Measurements from ENCODE around the gene CCT2.

The CCT2 gene

DNA sequence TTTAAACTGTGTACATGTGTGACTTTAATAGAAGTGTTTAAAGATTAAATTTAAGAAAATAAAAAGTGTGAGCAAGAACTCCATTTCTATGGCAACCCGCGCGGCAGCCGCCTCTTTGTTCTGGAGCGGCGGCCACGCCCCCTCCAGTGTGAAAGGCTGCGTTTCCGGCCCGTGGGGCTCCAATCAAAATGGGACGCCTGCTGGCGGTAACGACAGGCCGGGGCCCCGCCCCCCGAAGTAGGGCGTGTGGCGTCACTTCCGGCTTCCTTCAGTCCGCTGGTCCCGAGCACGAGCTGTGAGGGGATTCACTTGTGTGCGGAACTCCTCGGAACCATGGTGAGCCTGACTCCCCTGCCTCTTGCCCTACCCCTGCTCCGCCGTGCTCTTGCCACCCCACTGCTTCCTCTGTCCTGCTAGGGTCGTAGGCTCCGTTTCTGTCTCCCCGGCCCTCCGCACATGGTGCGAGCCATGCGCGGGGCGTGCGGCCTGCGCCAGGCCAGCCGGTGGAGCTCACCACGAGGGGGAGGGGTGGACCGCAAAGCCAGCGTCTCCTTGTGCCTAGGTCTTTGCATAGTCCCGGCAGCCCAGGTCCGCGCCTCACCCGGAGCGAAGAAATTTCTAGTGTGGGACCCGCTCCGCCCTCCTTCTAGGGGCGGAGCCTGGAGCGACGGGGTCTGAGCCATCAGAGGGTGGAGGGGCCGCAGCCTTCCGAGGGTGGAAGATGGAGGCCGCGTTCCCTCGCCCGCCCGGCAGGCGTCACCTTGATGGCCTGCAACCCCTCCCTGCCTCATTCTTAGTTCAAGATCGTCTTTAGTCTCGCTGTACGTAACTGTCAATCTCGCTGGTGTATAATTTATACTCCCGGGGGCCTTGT, at the start of gene CCT2 (continued):
- TF ChIP-seq, protein P1, sequence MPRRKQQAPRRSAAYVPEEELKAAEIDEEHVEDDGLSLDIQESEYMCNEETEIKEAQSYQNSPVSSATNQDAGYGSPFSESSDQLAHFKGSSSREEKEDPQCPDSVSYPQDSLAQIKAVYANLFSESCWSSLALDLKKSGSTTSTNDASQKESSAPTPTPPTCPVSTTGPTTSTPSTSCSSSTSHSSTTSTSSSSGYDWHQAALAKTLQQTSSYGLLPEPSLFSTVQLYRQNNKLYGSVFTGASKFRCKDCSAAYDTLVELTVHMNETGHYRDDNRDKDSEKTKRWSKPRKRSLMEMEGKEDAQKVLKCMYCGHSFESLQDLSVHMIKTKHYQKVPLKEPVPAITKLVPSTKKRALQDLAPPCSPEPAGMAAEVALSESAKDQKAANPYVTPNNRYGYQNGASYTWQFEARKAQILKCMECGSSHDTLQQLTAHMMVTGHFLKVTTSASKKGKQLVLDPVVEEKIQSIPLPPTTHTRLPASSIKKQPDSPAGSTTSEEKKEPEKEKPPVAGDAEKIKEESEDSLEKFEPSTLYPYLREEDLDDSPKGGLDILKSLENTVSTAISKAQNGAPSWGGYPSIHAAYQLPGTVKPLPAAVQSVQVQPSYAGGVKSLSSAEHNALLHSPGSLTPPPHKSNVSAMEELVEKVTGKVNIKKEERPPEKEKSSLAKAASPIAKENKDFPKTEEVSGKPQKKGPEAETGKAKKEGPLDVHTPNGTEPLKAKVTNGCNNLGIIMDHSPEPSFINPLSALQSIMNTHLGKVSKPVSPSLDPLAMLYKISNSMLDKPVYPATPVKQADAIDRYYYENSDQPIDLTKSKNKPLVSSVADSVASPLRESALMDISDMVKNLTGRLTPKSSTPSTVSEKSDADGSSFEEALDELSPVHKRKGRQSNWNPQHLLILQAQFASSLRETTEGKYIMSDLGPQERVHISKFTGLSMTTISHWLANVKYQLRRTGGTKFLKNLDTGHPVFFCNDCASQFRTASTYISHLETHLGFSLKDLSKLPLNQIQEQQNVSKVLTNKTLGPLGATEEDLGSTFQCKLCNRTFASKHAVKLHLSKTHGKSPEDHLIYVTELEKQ (tag by site-specific recombination; IDR thresholded peaks at IDR 0.05; ENCODE audit: borderline replicate concordance) = no peak
- TF ChIP-seq ZNF747 (tag by site-specific recombination; IDR thresholded peaks at IDR 0.05) (no peak), ZNF549 (tag by site-specific recombination; IDR thresholded peaks at IDR 0.05) (no peak), ZNF394 (tag by site-specific recombination; IDR thresholded peaks at IDR 0.05; ENCODE audit: borderline replicate concordance) (peak; percentile 54; the same call in 1 of the 2 replicates), ZNF558 (tag by site-specific recombination; IDR thresholded peaks at IDR 0.05) (no peak), ZNF76 (tag by site-specific recombination; IDR thresholded peaks at IDR 0.05; ENCODE audit: borderline replicate concordance, low read depth) (peak; percentile 72), ZBTB48 (tag by site-specific recombination; IDR thresholded peaks at IDR 0.05) (no peak; the same call in 1 of the 2 replicates), ZNF114 (tag by site-specific recombination; IDR thresholded peaks at IDR 0.05) (no peak), ZNF629 (tag by site-specific recombination; IDR thresholded peaks at IDR 0.05) (peak; percentile 88), ZBTB8A (tag by site-specific recombination; IDR thresholded peaks at IDR 0.05) (peak; percentile 64), ZNF621 (tag by site-specific recombination; IDR thresholded peaks at IDR 0.05) (no peak), ZNF837 (tag by site-specific recombination; IDR thresholded peaks at IDR 0.05) (no peak), ZNF157 (tag by site-specific recombination; IDR thresholded peaks at IDR 0.05) (no peak), GLIS2 (tag by site-specific recombination; IDR thresholded peaks at IDR 0.05) (no peak; the same call in 1 of the 2 replicates), YY1 (tag by site-specific recombination; IDR thresholded peaks at IDR 0.05) (peak; percentile 27; the same call in 1 of the 2 replicates), ZNF350 (tag by site-specific recombination; IDR thresholded peaks at IDR 0.05) (no peak), ZSCAN16 (tag by site-specific recombination; IDR thresholded peaks at IDR 0.05) (no peak), ZNF776 (tag by site-specific recombination; IDR thresholded peaks at IDR 0.05; ENCODE audit: borderline replicate concordance) (no peak), ZNF610 (tag by site-specific recombination; IDR thresholded peaks at IDR 0.05; ENCODE audit: borderline replicate concordance) (peak; percentile 77; the same call in 1 of the 2 replicates)
- TF ChIP-seq, protein P2, sequence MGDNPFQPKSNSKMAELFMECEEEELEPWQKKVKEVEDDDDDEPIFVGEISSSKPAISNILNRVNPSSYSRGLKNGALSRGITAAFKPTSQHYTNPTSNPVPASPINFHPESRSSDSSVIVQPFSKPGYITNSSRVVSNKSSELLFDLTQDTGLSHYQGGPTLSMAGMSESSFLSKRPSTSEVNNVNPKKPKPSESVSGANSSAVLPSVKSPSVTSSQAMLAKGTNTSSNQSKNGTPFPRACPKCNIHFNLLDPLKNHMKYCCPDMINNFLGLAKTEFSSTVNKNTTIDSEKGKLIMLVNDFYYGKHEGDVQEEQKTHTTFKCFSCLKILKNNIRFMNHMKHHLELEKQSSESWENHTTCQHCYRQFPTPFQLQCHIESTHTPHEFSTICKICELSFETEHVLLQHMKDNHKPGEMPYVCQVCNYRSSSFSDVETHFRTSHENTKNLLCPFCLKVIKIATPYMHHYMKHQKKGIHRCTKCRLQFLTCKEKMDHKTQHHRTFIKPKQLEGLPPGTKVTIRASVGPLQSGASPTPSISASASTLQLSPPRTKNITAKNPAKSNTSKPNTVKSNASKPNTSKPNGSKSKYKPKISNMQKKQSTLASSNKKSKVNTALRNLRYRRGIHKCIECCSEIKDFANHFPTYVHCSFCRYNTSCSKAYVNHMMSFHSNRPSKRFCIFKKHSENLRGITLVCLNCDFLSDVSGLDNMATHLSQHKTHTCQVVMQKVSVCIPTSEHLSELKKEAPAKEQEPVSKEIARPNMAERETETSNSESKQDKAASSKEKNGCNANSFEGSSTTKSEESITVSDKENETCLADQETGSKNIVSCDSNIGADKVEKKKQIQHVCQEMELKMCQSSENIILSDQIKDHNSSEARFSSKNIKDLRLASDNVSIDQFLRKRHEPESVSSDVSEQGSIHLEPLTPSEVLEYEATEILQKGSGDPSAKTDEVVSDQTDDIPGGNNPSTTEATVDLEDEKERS (tag by site-specific recombination; IDR thresholded peaks at IDR 0.05) = no peak
- TF ChIP-seq, protein P3, sequence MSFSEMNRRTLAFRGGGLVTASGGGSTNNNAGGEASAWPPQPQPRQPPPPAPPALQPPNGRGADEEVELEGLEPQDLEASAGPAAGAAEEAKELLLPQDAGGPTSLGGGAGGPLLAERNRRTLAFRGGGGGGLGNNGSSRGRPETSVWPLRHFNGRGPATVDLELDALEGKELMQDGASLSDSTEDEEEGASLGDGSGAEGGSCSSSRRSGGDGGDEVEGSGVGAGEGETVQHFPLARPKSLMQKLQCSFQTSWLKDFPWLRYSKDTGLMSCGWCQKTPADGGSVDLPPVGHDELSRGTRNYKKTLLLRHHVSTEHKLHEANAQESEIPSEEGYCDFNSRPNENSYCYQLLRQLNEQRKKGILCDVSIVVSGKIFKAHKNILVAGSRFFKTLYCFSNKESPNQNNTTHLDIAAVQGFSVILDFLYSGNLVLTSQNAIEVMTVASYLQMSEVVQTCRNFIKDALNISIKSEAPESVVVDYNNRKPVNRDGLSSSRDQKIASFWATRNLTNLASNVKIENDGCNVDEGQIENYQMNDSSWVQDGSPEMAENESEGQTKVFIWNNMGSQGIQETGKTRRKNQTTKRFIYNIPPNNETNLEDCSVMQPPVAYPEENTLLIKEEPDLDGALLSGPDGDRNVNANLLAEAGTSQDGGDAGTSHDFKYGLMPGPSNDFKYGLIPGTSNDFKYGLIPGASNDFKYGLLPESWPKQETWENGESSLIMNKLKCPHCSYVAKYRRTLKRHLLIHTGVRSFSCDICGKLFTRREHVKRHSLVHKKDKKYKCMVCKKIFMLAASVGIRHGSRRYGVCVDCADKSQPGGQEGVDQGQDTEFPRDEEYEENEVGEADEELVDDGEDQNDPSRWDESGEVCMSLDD (tag by site-specific recombination; IDR thresholded peaks at IDR 0.05) = no peak
- TF ChIP-seq, protein P4, sequence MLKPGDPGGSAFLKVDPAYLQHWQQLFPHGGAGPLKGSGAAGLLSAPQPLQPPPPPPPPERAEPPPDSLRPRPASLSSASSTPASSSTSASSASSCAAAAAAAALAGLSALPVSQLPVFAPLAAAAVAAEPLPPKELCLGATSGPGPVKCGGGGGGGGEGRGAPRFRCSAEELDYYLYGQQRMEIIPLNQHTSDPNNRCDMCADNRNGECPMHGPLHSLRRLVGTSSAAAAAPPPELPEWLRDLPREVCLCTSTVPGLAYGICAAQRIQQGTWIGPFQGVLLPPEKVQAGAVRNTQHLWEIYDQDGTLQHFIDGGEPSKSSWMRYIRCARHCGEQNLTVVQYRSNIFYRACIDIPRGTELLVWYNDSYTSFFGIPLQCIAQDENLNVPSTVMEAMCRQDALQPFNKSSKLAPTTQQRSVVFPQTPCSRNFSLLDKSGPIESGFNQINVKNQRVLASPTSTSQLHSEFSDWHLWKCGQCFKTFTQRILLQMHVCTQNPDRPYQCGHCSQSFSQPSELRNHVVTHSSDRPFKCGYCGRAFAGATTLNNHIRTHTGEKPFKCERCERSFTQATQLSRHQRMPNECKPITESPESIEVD (tag by site-specific recombination; IDR thresholded peaks at IDR 0.05) = no peak
- TF ChIP-seq, protein P5, sequence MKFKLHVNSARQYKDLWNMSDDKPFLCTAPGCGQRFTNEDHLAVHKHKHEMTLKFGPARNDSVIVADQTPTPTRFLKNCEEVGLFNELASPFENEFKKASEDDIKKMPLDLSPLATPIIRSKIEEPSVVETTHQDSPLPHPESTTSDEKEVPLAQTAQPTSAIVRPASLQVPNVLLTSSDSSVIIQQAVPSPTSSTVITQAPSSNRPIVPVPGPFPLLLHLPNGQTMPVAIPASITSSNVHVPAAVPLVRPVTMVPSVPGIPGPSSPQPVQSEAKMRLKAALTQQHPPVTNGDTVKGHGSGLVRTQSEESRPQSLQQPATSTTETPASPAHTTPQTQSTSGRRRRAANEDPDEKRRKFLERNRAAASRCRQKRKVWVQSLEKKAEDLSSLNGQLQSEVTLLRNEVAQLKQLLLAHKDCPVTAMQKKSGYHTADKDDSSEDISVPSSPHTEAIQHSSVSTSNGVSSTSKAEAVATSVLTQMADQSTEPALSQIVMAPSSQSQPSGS (tag by site-specific recombination; IDR thresholded peaks at IDR 0.05; ENCODE audit: low read depth) = no peak
- TF ChIP-seq, protein P6, sequence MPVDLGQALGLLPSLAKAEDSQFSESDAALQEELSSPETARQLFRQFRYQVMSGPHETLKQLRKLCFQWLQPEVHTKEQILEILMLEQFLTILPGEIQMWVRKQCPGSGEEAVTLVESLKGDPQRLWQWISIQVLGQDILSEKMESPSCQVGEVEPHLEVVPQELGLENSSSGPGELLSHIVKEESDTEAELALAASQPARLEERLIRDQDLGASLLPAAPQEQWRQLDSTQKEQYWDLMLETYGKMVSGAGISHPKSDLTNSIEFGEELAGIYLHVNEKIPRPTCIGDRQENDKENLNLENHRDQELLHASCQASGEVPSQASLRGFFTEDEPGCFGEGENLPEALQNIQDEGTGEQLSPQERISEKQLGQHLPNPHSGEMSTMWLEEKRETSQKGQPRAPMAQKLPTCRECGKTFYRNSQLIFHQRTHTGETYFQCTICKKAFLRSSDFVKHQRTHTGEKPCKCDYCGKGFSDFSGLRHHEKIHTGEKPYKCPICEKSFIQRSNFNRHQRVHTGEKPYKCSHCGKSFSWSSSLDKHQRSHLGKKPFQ (tag by site-specific recombination; IDR thresholded peaks at IDR 0.05) = 0 out of 2 replicates have a peak, but pooled peaks have one; percentile 12

Measured in HEK293 (cell line).